HG03558 (cell line): ENCODE data around the gene ENTPD6.
"Not testable (repeated sequence)": the region's sequence is repeated elsewhere in the genome, so short reads cannot be mapped to it uniquely, and the experiment has no call there.

Experiments
- ATAC-seq: cut with Tn5 transposase; IDR thresholded peaks from one replicate; pipeline ENCODE4 v1.9.1; 2021; ENCODE audit warnings: moderate number of reproducible peaks; ENCODE audit not compliant: unreplicated experiment; ENCODE audit errors: extremely low read depth

Gene ENTPD6

GRCh38 chr20:25195014-25195961 lies at the start of gene ENTPD6:
Gene ENTPD6 (plus strand): TSS chr20:25195712. CDS start chr20:25206537, 10,825 bp downstream.
- ATAC-seq, result peak; percentile 62

GRCh38 chr20:25146976-25147375 lies 48.5 kb upstream of the ENTPD6 start:
- no peak for ATAC-seq

- no peak for ATAC-seq
These were observed 47.8 kb upstream of the ENTPD6 start for GRCh38 chr20:25147716-25148115.

- no peak for ATAC-seq
These were observed 47.1 kb upstream of the ENTPD6 start for GRCh38 chr20:25148181-25148981.

GRCh38 chr20:25148982-25149846 lies 46.3 kb upstream of the ENTPD6 start:
- no peak for ATAC-seq

- ATAC-seq, result no peak
These were observed 45.5 kb upstream of the ENTPD6 start for GRCh38 chr20:25150016-25150415.

GRCh38 chr20:25158043-25158442 lies 37.5 kb upstream of the ENTPD6 start:
- no peak for ATAC-seq

GRCh38 chr20:25160467-25160866 lies 35.0 kb upstream of the ENTPD6 start:
- peak; percentile 74 for ATAC-seq

GRCh38 chr20:25160897-25161296 lies 34.6 kb upstream of the ENTPD6 start:
- ATAC-seq, result no peak

- ATAC-seq, result no peak
These were observed 30.4 kb upstream of the ENTPD6 start for GRCh38 chr20:25165128-25165527.

- not testable (repeated sequence) for ATAC-seq
These were observed 29.3 kb upstream of the ENTPD6 start for GRCh38 chr20:25166105-25166782.

GRCh38 chr20:25173321-25173720 lies 22.2 kb upstream of the ENTPD6 start:
- ATAC-seq, result no peak

- ATAC-seq, result no peak
These were observed 21.6 kb upstream of the ENTPD6 start for GRCh38 chr20:25173886-25174308.

GRCh38 chr20:25176184-25176583 lies 19.3 kb upstream of the ENTPD6 start:
- ATAC-seq, result no peak

GRCh38 chr20:25177890-25178321 lies 17.6 kb upstream of the ENTPD6 start:
- ATAC-seq, result no peak

- no peak for ATAC-seq
These were observed 16.7 kb upstream of the ENTPD6 start for GRCh38 chr20:25178563-25179438.

- no peak for ATAC-seq
These were observed 15.9 kb upstream of the ENTPD6 start for GRCh38 chr20:25179439-25180089.

- ATAC-seq, result not testable (repeated sequence)
These were observed 11.1 kb upstream of the ENTPD6 start for GRCh38 chr20:25184391-25184790.
